GDM1 (cell line): Measurements from ENCODE around the gene ARRDC5.
"Not testable (repeated sequence)": the region's sequence is repeated elsewhere in the genome, so short reads cannot be mapped to it uniquely, and the experiment has no call there.

Experiments used
- DNase-seq: peaks from one replicate; lab custom pipeline; 2025; lab: John Stamatoyannopoulos, UW

Gene ARRDC5

DNA sequence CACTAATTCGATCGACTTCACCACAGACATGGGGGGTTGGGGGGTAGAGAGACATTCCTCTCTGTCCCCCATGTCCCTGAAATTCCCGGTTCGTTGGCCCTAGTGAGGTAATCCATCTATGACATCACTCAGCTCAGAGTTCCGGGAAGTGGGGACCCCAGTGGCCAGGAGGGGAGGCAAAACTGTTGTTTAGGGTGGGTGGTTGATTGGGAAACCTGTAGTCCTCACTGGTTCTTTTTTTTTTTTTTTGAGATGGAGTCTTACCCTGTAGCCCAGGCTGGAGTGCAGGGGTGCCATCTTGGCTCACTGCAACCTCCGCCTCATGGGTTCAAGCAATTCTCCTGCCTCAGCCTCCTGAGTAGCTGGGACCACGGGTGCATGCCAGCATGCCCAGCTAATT lies at the start of gene ARRDC5:
Gene ARRDC5 (minus strand): TSS at position 101 of the 400 bp plus-strand sequence. CDS start 71 bp downstream, at position 30.
- no peak for DNase-seq

DNA sequence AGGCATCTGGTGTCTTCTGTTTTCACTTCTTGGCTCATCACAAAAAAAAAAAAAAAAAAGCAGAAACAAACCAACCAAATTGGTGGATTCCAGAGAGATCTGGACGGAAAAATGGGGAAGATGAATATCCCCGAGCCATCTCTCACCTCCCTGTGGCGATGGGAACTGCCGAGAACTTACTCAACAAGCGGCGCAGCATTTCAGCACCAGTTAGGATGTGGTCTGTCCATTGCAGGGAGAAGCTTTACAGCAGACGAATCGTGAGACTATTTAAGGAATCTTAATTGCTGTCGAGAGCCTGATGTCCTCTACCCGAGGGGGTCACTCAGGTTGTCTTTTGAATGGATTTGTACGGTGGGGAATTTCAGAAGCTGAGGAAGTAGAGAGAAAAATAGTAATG lies 49.0 kb upstream of the ARRDC5 start:
- DNase-seq = no peak

DNA sequence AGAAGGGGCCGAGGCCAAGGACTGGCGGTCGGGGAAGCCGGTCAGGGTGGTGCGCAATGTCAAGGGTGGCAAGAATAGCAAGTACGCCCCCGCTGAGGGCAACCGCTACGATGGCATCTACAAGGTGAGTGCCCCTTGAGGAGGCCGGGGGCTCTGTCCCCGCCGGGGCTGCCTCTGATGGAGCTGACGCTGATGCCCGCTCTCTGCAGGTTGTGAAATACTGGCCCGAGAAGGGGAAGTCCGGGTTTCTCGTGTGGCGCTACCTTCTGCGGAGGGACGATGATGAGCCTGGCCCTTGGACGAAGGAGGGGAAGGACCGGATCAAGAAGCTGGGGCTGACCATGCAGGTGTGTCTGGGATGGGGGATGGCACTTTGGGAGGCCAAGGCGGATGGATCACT lies 48.0 kb upstream of the ARRDC5 start:
- DNase-seq = not testable (repeated sequence)

DNA sequence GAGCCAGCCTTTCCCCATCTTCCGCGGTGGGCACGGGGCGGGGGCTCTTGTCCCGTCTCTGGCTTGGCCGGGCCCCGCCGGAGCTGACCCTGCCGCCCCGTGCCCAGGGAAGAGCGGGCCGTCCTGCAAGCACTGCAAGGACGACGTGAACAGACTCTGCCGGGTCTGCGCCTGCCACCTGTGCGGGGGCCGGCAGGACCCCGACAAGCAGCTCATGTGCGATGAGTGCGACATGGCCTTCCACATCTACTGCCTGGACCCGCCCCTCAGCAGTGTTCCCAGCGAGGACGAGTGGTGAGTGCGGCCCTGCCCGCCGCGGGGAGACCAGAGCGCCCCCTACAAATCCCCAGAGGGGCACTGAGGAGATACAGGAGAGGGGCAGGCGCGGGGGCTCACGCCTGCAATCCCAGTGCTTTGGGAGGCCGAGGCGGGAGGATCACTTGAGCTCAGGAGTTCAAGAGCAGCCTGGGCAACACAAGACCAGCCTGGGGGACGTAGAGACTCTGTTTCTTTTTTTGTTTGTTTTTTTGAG lies 39.0 kb upstream of the ARRDC5 start:
- DNase-seq = not testable (repeated sequence)

DNA sequence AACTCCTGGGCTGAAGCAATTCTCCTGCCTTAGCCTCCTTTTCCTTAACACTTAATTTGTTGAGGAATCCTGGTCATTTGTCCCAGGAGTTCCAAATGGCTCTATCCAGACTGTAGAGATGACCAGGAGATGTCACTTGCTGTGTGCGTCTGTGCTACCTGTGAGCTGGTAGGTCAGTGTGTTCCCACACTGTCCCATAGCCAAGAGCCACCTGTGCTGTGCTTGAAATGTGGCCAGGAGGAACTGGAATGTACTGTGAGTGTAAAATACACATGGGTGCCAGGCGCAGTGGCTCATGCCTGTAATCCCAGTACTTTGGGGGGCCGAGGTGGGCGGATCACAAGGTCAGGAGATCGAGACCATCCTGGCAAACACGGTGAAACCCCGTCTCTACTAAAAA lies 36.8 kb upstream of the ARRDC5 start:
- DNase-seq = no peak

DNA sequence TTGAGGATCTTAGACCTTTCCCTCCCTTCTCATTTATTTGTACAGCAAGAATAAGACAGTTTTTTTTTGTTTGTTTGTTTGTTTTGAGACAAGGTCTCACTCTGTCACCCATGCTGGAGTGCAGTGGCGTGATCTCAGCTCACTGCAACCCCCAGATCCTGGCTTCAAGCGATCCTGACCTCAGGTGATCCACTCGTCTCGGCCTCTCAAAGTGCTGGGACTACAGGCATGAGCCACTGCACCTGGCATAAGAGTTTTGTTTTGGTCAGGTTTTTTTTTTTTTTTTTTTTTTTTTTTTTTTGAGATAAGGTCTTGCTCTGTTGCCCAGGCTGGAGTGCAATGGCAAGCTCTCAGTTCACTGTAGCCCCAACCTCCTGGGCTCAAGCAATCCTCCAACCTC lies 35.8 kb upstream of the ARRDC5 start:
- not testable (repeated sequence) for DNase-seq

DNA sequence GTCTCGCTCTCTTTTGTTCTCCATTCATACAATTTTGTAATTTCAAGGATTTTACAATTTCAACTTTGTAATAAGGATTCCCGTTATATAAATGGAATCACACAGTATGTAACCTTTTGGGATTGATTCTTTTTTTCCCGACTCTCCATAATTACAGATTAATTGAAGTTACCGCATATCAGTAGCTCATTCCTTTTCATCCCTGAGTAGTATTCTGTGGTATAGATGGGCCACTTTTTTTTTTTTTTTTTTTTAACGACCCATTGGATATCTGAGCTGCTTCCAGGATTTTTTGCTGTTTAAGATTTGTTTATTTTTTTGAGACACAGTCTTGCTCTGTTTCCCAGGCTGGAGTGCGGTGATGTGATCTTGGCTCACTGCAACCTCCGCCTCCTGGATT lies 34.4 kb upstream of the ARRDC5 start:
- DNase-seq = no peak

DNA sequence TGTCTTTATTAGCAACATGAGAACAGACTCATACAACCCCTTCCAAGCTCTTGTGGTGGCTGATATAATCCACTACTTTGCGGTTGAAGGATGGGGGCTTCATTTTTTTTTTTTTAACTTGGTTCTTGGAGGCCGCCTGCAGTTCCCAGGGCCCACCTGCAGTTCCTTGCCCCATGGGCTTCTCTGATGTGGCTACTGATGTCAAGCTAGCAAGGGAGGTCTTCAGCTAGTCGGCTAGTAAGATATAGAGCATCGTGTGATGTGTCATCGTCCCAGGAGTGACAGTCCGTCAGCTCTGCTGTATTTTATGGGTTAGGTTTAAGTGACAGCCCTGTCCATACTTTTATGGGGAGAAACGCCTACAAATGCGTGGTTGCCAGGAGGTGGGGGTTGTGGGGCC lies 32.7 kb upstream of the ARRDC5 start:
- DNase-seq = no peak

DNA sequence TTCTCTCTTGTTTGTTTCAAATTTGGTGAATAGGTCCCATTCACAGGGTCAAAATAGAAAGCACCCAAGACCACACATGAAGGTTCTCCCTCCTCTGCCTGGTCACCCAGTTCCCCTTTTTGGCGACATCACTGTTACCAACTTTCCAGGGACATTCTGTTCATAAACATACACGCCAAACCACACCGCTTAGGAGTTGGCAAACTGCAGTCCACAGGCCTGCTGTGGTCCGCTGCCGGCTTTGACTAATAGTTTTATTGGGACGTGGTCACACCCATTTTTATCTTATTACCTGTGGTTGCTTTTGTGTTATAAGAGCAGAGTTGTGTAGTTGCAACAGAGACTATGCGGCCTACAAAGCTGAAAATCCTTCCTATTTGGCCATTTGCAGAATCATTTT lies 30.8 kb upstream of the ARRDC5 start:
- no peak for DNase-seq

DNA sequence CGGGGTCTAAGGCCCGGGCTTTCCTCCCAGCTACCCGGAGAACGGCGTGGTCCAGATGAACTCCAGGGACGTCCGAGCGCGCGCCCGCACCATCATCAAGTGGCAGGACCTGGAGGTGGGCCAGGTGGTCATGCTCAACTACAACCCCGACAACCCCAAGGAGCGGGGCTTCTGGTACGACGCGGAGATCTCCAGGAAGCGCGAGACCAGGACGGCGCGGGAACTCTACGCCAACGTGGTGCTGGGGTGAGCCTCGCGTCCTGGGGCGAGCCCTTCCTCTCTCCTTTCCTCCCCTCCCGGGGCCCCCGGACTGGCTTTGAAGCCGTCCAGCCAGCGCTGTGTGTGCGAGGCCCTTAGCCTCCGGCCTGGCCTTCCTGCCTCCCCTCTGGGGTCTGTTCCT lies 30.0 kb upstream of the ARRDC5 start:
- no peak for DNase-seq

DNA sequence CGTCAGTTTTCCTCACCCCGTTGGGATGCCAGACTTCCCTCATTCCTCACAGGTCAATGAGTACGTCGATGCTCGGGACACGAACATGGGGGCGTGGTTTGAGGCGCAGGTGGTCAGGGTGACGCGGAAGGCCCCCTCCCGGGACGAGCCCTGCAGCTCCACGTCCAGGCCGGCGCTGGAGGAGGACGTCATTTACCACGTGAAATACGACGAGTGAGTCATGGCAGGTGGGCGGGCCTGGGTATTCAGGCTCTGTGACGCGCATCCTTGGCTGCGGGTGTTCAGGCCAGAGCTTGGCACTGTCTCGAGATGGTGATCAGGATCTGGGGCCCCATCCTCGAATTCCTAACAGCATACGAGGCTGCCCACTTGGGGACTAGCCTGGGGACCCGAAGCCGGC lies 28.0 kb upstream of the ARRDC5 start:
- no peak for DNase-seq

DNA sequence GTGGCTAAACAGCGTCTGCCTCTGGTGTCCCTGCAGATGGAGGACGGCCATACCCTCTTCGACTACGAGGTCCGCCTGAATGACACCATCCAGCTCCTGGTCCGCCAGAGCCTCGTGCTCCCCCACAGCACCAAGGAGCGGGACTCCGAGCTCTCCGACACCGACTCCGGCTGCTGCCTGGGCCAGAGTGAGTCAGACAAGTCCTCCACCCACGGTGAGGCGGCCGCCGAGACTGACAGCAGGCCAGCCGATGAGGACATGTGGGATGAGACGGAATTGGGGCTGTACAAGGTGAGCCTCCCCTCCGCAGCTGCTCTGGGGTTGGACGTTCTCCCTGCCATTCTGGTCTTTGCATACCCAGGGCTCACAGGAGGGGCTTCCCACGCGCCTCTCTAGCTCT lies 26.5 kb upstream of the ARRDC5 start:
- no peak for DNase-seq

DNA sequence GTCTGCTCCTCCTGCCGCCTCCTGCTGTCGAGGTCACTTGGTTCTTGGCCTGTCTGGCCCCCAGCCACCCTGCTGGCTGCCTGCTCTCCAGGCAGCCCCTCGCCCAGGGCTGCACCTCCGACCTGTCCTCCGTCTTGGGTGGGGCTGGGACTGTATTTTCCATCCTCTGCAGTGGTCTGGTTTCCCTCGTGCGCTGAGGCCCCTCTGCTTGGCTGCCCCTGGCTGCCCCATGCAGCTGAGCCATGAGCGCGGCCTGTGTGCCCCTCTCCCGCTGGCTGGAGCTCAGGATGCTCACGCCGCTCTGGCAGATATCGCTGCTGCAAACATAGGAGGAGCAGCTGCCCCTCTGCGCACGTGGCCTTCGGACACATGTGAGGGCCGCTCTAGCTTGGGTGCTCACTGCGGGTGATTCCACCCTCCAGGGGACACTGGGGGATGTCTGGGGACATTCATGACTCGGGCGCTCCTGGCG lies 20.6 kb upstream of the ARRDC5 start:
- DNase-seq = no peak

DNA sequence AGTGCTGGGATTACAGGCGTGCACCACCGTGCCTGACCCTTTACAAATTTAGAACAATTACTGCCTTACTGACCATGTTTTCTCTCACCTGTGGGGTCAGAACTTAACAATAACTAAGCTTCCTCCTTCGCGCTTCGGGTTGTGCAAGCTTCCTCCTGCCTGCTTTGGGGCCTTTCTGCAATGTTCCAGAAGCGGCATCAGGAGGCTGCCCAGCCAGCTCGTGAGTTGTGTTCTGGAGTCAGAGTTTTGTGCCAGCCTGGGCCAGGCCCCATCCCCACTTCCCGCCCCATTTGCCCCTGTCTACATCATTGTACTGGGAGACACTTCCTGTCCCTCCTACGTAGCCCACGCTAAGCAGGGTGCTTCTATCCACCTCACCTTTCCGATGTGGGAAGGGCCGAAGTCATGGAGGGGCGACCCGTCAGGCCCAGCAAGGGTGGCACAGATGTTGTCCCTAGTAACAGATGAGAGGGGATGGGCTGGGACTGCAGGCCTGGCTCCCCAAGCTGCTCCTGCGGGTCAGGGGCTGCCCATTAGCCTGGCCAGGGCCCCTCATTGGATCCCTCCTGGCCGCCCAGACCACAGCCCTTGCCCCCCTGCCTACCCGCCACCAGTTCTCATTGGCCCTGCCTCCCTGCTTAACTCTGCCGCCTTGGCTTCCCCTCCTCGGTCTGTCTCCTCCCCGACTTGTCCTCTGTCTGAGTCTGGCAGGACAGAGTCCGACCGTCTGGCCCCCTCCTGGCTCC lies 20.0 kb upstream of the ARRDC5 start:
- DNase-seq = no peak

DNA sequence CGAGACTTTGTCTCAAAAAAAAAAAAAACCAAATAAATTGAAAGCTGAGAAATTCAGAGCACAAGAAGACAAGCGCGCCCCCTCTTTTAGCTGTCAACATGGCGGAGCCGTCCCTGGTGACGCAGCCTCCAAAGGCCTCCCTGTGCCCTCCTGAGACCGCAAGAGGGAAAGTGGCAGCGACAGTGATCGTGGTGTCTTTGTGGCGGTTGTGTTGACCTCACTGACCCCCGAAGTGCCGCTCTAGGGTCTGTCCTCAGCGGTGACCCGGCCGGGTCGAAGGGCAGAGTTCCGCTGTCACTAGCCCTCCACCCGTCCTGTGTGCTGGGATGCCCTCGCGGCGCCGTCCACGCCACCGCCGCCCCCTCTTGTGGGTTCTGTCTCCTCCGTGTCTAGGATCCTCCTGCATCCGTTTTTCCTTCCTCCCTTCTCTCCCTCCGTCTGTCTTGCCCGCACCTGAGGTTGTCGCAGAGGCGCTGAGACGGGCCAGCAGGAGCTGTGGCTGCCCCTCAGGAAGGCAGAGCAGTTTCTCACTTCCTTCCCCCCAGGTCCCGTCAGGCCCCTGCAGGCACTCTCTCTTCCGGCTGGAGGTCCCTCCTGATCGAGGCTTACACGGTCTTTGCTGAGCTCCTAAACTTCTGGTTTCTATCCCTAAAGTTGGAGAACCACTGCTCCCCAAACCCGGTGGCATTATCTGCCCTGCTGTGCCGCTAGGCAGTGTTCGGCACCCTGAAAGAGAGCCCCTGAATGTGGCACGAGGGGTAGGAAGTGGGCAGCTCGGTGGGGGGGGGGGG lies 13.8 kb upstream of the ARRDC5 start:
- DNase-seq = peak; percentile 91

DNA sequence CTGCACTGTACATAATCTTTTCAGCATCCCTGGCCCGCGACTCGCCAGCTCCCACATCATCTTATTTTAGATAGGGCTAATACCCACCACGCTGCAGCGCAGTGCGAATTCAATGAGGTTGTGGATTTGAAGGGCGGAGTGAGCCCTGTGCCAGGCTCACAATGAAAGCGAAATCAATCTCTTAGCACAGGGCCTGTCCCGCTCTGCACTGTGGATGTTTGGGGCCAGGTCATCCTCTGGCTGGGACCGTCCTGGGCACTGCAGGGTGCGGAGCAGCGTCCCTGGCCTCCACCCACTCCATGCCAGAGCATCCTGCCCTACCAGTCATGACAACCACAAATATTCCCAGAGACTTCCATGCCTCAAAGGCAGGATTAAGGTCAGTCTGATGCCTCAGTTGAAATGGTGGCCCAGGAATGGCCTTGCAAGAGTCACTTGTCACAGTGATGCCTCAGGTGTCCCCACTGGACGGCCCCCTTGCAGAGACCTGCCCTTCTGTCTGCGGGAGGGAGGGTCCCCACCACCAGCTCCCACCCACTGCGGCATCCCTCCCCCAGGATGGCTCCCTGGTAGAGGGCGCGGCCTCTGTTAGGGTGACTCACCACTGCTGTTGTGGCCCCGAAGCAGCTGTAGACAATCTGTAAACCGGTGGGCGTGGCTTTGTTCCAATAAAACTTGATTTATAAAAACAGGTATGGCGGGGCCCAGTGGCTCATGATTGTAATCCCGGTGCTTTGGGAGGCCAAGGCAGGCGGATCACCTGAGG lies 12.2 kb upstream of the ARRDC5 start:
- no peak for DNase-seq

DNA sequence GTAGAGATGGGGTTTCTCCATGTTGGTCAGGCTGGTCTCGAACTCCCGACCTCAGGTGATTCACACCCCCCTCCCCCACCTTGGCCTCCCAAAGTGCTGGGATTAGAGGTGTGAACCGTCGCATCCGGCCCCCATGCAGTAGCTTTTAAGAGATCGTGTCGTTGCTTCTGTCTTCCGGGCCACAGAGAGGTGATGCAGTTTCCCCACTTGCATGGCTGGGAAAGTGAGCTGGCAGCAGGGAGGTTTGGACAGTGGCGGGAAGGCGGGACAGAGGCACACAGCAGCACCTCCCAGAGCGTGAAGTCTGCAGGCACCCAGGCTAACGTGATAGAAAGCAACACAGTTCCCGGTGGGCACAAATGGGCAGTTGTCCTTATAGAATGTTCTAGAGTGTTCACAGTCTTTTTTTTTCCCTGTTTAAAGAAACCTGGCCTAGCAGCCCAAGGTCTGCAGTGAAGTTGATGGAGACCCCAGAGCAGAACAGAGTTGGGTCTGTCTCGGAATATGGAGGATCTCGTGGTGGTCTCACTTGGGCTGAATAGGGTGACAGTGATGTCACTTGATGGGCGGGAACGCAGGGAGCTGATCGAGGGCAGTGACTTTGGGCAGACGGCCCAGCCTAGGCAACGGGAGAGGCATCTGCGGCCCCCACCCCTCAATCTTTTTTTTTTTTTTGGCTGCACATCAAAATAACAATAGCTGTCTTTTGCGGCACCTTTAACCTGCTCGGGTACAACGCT lies 11.5 kb upstream of the ARRDC5 start:
- no peak for DNase-seq

DNA sequence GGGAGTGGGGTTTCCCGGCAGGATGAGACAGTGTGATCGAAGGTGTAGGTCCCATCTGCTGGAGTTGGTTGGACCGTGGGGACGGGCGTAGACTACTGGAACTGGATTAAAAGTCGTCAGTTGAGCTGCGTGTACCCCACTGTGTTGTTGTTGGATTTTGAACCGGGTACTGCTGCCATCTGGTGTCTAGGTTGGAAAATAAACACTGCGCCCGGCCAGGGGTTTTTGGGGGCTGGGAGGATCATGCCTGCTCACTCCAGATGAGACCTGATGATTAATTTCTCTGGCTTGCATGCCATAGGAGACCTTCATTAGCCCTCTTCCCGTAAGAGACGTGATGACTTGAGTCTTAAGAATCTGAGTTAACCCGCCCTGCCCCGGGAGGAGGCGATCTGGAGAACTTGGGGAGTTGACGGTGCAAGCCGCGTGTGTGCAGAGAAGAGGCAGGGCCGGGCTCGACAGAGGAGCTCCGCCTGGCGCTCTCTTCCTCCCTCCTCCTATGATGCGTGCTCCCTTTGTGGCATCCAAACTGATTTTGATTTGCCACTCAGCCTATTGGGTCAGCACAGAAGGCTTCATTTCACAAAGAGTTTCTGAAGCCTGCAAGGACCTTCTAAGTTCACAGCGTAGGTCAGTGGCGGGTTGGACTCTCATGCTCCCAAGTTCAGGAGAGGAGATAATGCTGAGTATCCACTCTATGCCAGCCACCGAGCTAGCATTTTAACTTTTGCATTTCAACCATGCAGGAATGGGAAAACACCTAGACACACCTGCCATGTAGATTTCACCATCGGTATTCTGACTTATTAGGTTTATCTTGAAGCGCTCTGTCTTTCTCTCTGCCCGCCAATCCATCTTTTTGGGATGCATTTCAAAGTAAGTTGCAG lies 9.3 kb upstream of the ARRDC5 start:
- DNase-seq = no peak

DNA sequence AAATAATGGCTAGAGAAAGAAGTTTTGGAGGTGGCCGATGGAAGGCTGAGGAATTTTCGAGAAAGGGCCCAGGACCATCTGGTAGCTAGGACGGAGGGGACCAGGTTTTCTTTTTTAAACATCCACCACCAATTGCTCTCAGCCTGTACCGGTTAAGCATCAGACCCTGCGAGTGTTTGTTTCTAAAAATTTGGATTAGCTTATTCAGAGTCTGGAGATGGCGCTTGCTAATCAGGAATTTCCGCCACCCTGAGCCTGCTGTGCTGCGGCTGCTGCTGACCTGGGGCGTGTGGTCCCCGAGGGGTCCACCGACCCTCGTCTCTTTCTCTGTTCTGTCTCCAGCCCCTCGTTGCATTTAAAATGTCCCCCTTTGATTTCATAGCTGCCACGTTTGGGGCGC lies 8.6 kb upstream of the ARRDC5 start:
- DNase-seq = no peak

DNA sequence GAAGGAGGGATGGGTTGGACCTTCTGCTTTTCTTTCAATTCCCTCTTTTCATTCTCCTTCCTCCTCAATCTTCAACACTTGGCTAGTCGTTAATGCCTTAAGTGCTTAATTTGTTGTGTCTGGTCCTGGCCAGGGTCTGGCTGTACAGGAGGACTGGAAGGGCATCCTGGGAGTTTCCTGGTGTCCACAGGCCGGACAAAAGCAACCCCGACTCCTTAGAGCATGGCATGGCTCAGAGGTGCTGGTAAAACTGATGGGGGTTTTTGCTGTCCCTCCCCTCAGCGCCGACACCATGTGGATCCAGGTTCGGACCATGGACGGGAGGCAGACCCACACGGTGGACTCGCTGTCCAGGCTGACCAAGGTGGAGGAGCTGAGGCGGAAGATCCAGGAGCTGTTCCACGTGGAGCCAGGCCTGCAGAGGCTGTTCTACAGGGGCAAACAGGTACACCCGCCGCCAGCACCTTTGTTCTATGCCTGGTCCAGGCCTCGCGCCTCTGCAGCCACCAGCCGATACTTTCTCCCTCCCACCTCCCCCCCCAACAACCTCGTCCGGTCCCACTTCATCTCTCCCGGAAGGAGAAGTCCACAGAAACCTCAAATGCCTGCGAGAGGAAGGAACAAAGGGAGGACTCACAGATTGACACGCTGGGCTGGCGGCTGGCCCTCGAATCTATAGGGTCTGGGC lies 8.0 kb upstream of the ARRDC5 start:
- DNase-seq = peak; percentile 78
